Panc1 (cell line): ENCODE data around the gene ZNF778. TPM values are rescaled to one million over a fixed set of nuclear protein-coding genes. Genes with fewer than 3 reads are reported as not detected.

Source experiments
- ATAC-seq: fragments of 200-7000 bp; cut with Tn5 transposase; 2 replicates; pipeline ENCODE4 v1.9.1; 2020; ENCODE audit warnings: mild to moderate bottlenecking, moderate library complexity
- BruUV-seq: library from RNA; stranded (reverse); fragments of 400-500 nt; replicated peaks from 2 replicates; lab custom pipeline; 2021; lab: Mats Ljungman, UMichigan
- CTCF ChIA-PET: fragments of 300-600 bp; sonication (Branson Sonifier 250); formaldehyde crosslinking; loops from one replicate; lab custom pipeline; 2022; ENCODE audit warnings: antibody characterized with exemption; lab: Charles Lee
- POLR2A ChIA-PET: fragments of 300-600 bp; sonication (Branson Sonifier 250); formaldehyde crosslinking; loops from one replicate; lab custom pipeline; 2022; ENCODE audit warnings: antibody characterized with exemption; lab: Charles Lee
- DNase-seq: peaks from one replicate; pipeline ENCODE4 v3.0.0-alpha.2; 2010; ENCODE audit warnings: low read depth, low spot score
- H3K27ac ChIP-seq: 2 replicates; pipeline ENCODE4 v1.5.1; 2011; ENCODE audit warnings: mild to moderate bottlenecking, low read length, inconsistent platforms
- H3K27me3 ChIP-seq: fragments of 200-500 bp; sonication (Bioruptor generic); 2 replicates; pipeline ENCODE4 v1.6.0; 2014; ENCODE audit warnings: low read length, inconsistent platforms; ENCODE audit not compliant: control insufficient read depth, insufficient read depth
- H3K36me3 ChIP-seq: fragments of 200-500 bp; sonication (Bioruptor generic); 2 replicates; pipeline ENCODE4 v1.5.1; 2014; ENCODE audit warnings: inconsistent platforms, mild to moderate bottlenecking, low read length, moderate library complexity; ENCODE audit not compliant: control insufficient read depth, insufficient read depth
- H3K4me1 ChIP-seq: 2 replicates; pipeline ENCODE4 v1.5.1; 2011; ENCODE audit warnings: inconsistent platforms, mild to moderate bottlenecking, low read length, moderate library complexity; ENCODE audit not compliant: control insufficient read depth, insufficient read depth
- H3K4me3 ChIP-seq, 2 experiments: 2 replicates each; pipeline ENCODE4 v1.5.1; 2011 to 2012; ENCODE audit warnings: low read depth in 2 of 2, low read length in 2 of 2, mild to moderate bottlenecking in 2 of 2, inconsistent platforms in 1 of 2, moderate library complexity in 1 of 2
- H3K9me3 ChIP-seq: fragments of 200-500 bp; sonication (Bioruptor generic); 2 replicates; pipeline ENCODE4 v1.5.1; 2014; ENCODE audit warnings: low read depth, mild to moderate bottlenecking, inconsistent platforms, low read length, moderate library complexity; ENCODE audit not compliant: control insufficient read depth, insufficient read depth
- POLR2AphosphoS5 ChIP-seq: IDR thresholded peaks from 2 replicates; pipeline ENCODE4 v1.6.1; 2012; ENCODE audit warnings: mild to moderate bottlenecking, low read depth, low read length, moderate library complexity
- SIN3A ChIP-seq: IDR thresholded peaks from 2 replicates; pipeline ENCODE4 v1.6.1; 2012; ENCODE audit warnings: low read depth, mild to moderate bottlenecking, low read length, moderate library complexity, borderline replicate concordance; ENCODE audit not compliant: insufficient read depth
- TCF7L2 ChIP-seq: IDR thresholded peaks from 2 replicates; pipeline ENCODE4 v1.6.1; 2011; ENCODE audit warnings: mild to moderate bottlenecking, low read depth, low read length, inconsistent platforms
- in situ Hi-C: cut with HindIII; loops from 2 replicates; pipeline ENCODE4 v1.10.0; 2016; ENCODE audit warnings: low sequenced_read_pairs, low pct_unique_long_range_greater_than_20kb
- intact Hi-C: fragments of 100-400 bp; cut with micrococcal nuclease; formaldehyde crosslinking; loops from one replicate; pipeline ENCODE4 v1.10.0; 2022; ENCODE audit not compliant: unreplicated experiment
- total RNA-seq: library from RNA; stranded (reverse); gene quantifications from one replicate; pipeline ENCODE4 v1.2.1, GENCODE V29; 2021; ENCODE audit not compliant: unreplicated experiment
- TF ChIP-seq, protein P1 (sequence below): fragments of 450-650 bp; IDR thresholded peaks from 2 replicates; pipeline ENCODE4 v1.5.1; 2017; ENCODE audit warnings: mild to moderate bottlenecking
- TF ChIP-seq, protein P2 (sequence below), 2 experiments: IDR thresholded peaks; 2 replicates each; pipeline ENCODE4 v1.6.1; 2011 to 2012; ENCODE audit warnings: low read depth in 2 of 2, control low read depth in 1 of 2, low read length in 1 of 2, mild to moderate bottlenecking in 1 of 2, moderate library complexity in 1 of 2; ENCODE audit not compliant: insufficient read depth in 1 of 2

ZNF778 gene
- total RNA-seq, 1 experiment from 2014 or later: 15.0 TPM

DNA sequence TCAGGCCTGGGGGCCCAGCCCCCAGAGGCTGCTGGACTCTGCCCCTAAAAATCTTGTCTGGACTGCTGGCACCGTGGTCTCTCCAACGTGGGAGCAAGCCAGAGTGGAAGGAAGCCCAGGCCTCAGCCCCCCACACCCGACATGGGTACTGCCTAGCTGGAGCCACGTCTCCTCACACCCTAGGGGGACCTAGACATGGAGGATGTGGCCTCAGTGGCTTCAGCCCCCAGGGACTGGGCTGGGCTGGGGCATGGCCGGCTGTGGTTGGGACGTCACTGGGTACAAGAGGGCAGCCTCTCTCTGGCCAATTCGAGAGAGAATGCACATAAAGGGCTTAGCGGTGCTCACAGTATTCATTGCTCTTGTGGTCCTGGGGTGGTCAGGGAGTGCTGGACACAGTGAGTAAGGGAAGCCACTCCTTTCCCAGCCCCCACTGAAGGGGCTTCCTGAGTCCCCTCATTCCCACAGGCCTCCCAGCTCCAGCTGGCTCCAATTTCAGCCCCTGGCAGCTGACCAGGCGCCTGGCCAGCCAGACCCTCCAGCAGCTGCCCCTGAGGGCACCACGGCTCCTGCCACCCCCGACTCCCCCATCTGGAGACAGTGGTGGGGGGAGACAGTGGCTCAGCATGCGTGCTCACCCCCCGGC is 44.9 kb upstream of the ZNF778 start:
- ATAC-seq: no peak
- CTCF ChIA-PET: no interaction called here
- POLR2A ChIA-PET: no interaction called here

DNA sequence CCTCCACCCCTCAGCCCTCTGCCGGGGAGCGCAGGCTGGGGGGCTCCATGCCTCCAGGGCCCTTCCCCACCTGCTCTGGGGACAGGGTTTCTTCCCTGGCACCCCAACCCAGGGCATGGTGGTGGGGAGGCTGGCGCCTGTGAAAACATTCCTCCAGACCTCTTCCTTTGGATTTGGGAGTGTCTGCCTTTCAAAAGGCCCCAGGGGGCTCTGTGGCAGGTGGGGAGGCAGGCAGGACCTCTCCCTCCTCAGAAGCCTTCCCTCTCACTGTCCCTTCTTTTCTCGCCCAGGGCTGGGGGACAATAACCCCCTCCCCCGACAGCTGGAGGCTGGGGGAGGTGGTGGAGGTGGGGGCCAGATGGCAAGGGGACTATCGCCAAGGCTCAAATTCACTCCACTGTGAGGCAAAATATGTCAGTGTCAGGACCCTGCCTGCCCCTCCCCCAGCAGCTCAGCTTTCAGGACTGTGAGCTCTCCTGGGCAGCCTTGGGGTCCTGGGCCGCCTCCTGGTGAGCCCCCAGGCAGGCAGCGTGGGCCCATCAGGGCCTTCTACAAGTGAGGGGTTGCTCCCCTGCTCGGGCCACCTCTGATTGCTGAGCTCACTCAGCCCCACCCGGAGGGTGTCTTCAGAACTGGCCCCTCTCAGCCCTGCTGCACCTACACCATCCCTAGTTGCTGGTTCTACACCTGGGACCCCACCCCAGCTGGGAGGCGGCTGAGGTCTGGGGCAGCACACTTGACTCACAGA is 44.2 kb upstream of the ZNF778 start:
- ChIA-PET CTCF (no interaction called here), POLR2A (no interaction called here)
- Histone ChIP-seq H3K27ac (no peak overlapping the region), H3K4me1 (peaks cover 6% of the 10 kb centered on the region; the same call in 1 of the 2 replicates), H3K4me3 (no peak overlapping the region), H3K36me3 (no peaks in the 10 kb centered on the region), H3K27me3 (no peaks in the 10 kb centered on the region), H3K9me3 (no peaks in the 10 kb centered on the region)
- TF ChIP-seq, protein P1, sequence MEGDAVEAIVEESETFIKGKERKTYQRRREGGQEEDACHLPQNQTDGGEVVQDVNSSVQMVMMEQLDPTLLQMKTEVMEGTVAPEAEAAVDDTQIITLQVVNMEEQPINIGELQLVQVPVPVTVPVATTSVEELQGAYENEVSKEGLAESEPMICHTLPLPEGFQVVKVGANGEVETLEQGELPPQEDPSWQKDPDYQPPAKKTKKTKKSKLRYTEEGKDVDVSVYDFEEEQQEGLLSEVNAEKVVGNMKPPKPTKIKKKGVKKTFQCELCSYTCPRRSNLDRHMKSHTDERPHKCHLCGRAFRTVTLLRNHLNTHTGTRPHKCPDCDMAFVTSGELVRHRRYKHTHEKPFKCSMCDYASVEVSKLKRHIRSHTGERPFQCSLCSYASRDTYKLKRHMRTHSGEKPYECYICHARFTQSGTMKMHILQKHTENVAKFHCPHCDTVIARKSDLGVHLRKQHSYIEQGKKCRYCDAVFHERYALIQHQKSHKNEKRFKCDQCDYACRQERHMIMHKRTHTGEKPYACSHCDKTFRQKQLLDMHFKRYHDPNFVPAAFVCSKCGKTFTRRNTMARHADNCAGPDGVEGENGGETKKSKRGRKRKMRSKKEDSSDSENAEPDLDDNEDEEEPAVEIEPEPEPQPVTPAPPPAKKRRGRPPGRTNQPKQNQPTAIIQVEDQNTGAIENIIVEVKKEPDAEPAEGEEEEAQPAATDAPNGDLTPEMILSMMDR: no peak
- TF ChIP-seq POLR2AphosphoS5 (no peak), TCF7L2 (no peak), SIN3A (no peak)
- TF ChIP-seq, protein P2, sequence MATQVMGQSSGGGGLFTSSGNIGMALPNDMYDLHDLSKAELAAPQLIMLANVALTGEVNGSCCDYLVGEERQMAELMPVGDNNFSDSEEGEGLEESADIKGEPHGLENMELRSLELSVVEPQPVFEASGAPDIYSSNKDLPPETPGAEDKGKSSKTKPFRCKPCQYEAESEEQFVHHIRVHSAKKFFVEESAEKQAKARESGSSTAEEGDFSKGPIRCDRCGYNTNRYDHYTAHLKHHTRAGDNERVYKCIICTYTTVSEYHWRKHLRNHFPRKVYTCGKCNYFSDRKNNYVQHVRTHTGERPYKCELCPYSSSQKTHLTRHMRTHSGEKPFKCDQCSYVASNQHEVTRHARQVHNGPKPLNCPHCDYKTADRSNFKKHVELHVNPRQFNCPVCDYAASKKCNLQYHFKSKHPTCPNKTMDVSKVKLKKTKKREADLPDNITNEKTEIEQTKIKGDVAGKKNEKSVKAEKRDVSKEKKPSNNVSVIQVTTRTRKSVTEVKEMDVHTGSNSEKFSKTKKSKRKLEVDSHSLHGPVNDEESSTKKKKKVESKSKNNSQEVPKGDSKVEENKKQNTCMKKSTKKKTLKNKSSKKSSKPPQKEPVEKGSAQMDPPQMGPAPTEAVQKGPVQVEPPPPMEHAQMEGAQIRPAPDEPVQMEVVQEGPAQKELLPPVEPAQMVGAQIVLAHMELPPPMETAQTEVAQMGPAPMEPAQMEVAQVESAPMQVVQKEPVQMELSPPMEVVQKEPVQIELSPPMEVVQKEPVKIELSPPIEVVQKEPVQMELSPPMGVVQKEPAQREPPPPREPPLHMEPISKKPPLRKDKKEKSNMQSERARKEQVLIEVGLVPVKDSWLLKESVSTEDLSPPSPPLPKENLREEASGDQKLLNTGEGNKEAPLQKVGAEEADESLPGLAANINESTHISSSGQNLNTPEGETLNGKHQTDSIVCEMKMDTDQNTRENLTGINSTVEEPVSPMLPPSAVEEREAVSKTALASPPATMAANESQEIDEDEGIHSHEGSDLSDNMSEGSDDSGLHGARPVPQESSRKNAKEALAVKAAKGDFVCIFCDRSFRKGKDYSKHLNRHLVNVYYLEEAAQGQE (IDR thresholded peaks at IDR 0.05; ENCODE audit: insufficient read depth in 1 of 2, low read depth in 2 of 2, low read length in 1 of 2): no peak
- DNase-seq (no peak), ATAC-seq (no peak)
- in situ Hi-C loops: no loop called here
- intact Hi-C loops: no loop called here
- no TSS peak for BruUV-seq

More for the DNA sequence above, 44.9 kb upstream of the ZNF778 start:
- Histone ChIP-seq H3K27me3 (no peaks in the 10 kb centered on the region), H3K36me3 (no peaks in the 10 kb centered on the region), H3K4me1 (peaks cover 6% of the 10 kb centered on the region; the same call in 1 of the 2 replicates), H3K4me3 (no peak overlapping the region), H3K27ac (no peak overlapping the region), H3K9me3 (no peaks in the 10 kb centered on the region)
- no peak for TF ChIP-seq POLR2AphosphoS5
- no peak for TF ChIP-seq SIN3A
- TF ChIP-seq, protein P1: no peak
- no peak for TF ChIP-seq TCF7L2
- TF ChIP-seq, protein P2 (IDR thresholded peaks at IDR 0.05; ENCODE audit: insufficient read depth in 1 of 2, low read depth in 2 of 2, low read length in 1 of 2): no peak
- BruUV-seq: no TSS peak
- no peak for DNase-seq
- intact Hi-C loops (no loop called here), in situ Hi-C loops (no loop called here)
